GM19395 (cell line): ENCODE measurements around the gene RBM6.
"Not testable (repeated sequence)": the region's sequence is repeated elsewhere in the genome, so short reads cannot be mapped to it uniquely, and the experiment has no call there.

Experiments
- ATAC-seq: cut with Tn5 transposase; IDR thresholded peaks from one replicate; pipeline ENCODE4 v1.9.1; 2021; ENCODE audit warnings: mild to moderate bottlenecking, moderate library complexity; ENCODE audit not compliant: unreplicated experiment

RBM6 gene

GRCh38 chr3:49976942-49977341 lies 37.0 kb downstream of the RBM6 start:
- ATAC-seq = no peak

- no peak for ATAC-seq
Observed at GRCh38 chr3:49984394-49984793, 44.4 kb downstream of the RBM6 start.

DNA sequence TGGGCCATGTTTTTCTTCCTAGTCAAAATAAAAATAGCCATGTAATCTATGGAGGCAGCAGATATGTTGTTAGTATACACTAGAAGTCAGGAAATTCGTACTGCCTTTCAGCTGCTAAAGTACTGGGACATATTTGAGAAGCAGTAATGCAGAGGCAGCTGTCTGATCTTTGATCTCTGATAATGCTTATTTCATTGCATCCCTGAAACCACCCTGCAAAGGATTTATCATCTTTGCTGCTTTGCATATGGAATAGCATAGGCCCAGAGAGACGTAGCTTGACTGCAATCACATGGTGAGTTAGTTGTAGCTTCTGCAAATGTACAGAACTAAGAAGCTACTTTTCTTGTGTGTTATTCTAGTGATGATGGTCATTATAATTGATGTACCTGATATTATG lies 52.4 kb downstream of the RBM6 start:
- no peak for ATAC-seq

DNA sequence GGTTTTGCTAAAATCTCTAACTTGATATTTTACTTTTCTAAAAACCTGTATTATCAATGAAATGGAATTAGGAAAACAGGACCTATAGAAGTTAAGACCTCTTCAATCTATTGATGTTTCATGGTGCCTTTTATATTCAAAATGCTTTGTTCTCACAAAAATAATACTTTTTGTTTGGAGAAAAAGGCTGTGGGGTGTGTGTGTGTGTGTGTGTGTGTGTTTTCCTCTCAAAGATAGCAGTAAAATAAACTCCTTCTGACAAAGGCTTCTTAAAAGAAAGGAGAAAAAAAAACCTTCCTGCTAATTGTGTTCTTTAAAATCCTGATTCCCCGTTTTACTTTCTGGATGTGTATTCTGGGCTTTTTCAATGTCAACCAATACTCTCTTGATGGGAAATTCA lies 54.5 kb downstream of the RBM6 start:
- ATAC-seq = no peak

DNA sequence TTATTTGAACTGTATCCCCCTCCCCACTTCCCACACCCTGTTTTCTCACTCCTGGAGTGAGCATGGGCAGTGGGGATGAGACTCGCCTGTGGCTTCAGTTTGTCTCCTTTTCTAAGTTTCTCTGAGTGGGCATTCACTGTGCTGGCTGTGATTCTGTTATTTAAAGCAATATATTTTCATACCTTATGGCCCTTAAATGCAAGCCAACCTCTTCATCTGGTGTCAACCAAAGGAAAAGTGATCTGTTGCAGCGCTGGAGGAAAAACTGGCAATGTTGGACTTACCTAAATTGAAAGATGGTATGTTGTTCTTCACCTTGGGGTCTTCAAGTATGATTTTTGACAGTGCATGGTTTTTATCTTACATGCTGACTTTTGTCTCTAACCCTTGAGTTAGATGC lies 56.1 kb downstream of the RBM6 start:
- ATAC-seq = no peak

DNA sequence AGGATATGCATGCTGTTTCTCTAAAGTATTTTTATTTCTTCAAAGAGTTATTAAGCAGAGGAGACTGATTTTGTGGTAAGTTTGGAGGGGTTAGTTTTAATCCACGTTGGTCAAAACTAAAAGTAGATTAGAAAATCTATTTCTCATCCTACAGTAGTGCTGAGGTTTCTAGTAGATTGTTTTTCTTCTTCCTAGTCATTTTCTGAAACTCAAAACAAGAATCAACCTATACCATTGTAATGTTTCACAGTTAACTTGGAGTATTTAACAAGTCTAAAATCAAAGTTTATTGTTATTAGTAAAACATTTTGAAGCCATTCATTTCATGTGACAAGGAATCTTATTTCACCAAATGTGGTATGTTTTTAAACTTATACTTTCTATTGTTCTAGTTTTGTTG lies 57.9 kb downstream of the RBM6 start:
- no peak for ATAC-seq

- no peak for ATAC-seq
Observed at GRCh38 chr3:49998326-49998725, 58.4 kb downstream of the RBM6 start.

DNA sequence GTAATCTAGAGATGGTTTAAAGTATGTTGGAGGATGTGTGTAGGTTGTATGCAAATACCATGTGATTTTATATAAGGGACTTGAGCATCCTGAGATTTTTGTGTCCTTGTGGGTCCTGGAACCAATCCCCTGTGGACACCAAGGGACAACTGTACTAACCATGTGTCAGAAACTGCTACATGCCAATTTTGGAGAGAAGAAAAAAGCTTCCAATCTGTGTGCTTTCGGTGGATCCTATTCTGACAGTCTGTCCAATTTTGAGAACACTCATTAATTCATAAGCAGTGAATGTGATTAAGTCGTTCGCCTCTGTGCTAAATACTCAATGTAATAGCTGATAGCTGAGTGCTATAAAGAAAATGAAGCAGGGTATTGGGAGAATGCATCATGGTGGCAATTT lies 61.6 kb downstream of the RBM6 start:
- no peak for ATAC-seq

DNA sequence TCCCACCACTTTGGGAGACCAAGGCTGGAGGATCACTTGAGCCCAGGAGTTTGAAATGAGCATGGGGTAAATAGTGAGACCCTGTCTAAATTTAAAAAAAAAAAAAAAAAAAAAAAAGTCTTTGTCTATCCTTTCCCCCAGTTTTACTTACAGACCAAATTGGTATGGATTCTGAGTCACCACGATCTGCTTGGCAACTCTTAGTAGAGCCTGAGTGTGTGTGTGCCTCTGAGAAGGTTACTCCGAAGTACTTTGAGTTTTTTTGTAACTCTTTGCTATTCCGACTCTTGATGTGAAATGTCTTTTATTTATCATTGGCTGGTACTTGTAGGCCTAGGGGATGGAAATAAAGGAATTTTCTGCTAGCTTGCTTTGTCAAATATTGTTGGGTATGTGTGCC lies 63.3 kb downstream of the RBM6 start:
- no peak for ATAC-seq

GRCh38 chr3:50003824-50004223 lies 63.9 kb downstream of the RBM6 start:
- ATAC-seq = no peak

- ATAC-seq = no peak
Observed at GRCh38 chr3:50008931-50009330, 69.0 kb downstream of the RBM6 start.

DNA sequence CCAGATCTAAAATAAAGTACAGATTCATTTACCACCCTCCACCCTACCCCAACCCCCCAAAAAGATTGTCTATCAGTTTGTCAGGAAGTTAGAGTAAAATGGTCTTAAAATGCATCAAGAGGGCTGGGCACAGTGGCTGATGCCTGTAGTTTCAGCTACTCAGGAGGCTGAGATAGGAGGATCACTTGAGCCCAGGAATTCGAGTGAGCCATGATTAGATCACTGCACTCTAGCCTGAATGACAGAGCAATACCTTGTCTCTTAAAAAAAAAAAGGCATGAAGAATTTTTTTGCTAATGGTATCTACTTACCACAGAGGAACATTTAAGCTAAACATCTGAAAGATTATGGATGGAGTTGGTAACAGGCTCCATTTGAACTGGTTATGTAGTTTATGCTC lies 71.0 kb downstream of the RBM6 start:
- no peak for ATAC-seq

DNA sequence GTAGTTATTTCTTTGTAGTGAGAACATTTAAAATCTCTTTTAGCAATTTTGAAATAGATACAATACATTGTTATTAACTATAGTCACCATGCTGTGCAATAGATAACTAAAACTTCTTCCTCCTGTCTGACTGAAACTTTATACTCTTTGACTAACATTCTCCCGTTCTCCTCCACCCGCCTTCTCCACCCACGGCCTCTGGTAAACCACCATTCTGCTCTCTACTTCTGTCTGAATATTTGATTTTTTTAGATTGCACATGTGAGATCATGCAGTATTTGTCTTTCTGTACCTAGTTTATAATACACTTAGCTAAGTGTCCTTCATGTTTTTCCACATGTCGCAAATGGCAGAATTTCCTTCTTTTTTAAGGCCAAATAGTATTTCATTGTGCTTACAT lies 76.0 kb downstream of the RBM6 start:
- ATAC-seq = no peak

DNA sequence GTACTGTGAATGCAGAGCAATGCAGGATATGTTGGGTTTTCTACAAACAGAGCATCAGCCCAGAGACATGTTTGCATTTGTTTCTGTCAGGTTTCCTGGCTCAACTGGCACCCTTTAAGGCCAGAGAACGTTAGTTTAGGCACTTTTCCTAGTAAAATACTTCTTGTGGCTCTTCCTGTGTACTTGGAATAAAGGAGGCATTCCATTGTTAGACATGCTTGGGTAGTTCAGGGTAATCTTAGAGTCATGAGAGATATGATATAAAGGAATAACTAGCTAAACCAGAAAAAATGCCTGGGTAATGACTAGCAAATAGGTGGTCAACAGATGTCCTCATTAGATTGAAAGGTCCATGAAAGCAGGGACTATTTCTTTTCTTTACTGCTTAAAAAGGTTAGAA lies 88.4 kb downstream of the RBM6 start:
- ATAC-seq = no peak

DNA sequence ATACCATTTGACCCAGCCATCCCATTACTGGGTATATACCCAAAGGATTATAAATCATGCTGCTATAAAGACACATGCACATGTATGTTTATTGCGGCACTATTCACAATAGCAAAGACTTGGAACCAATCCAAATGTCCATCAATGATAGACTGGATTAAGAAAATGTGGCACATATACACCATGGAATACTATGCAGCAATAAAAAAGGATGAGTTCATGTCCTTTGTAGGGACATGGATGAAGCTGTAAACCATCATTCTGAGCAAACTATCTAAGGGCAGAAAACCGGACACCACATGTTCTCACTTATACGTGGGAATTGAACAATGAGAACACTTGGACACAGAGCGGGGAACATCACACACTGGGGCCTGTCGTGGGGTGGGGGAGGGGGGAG lies 91.3 kb downstream of the RBM6 start:
- ATAC-seq = not testable (repeated sequence)

- no peak for ATAC-seq
Observed at GRCh38 chr3:50044976-50045375, 105.0 kb downstream of the RBM6 start.

- no peak for ATAC-seq
Observed at GRCh38 chr3:50047426-50047825, 107.5 kb downstream of the RBM6 start.

- ATAC-seq = no peak
Observed at GRCh38 chr3:50050361-50050760, 110.4 kb downstream of the RBM6 start.

- ATAC-seq = no peak
Observed at GRCh38 chr3:50057756-50058155, 117.8 kb downstream of the RBM6 start.

DNA sequence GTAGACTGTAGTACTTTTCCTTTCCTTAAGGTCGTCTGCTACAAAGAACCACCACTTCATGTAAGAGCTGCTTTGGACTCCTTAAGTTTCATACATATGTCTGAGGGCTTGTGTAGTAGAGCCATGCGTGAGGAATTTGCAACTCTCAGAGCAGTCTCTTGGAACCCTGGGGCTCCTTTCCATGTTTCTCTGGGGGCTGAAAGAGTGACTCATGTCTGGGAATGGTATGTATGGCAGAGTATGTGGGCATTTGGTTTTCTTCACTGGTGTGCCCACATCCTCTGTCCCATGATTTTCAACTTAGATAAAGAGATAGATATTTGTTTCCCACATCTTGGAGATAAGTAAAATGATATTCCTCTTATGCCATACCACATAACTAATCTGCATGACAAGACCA lies 128.2 kb downstream of the RBM6 start:
- no peak for ATAC-seq

- no peak for ATAC-seq
Observed at GRCh38 chr3:50078091-50078490, 138.1 kb downstream of the RBM6 start.

GRCh38 chr3:50078622-50079021 lies 138.7 kb downstream of the RBM6 start:
- no peak for ATAC-seq

GRCh38 chr3:50084951-50085350 lies 145.0 kb downstream of the RBM6 start:
- ATAC-seq = not testable (repeated sequence)
